Fibroblast of upper back skin (primary cell): ENCODE data around the gene RSPO3.
A peak's percentile ranks its signal among the peaks of the same experiment; 100 is the strongest.

Experiments used
- DNase-seq: peaks from one replicate; pipeline ENCODE4 v3.0.0-alpha.2; 2013

RSPO3 gene

GRCh38 chr6:127114214-127114760 lies 4.2 kb upstream of the RSPO3 start:
- DNase-seq, result no peak

- DNase-seq, result peak; percentile 74
Observed at GRCh38 chr6:127115084-127115655, 3.3 kb upstream of the RSPO3 start.

- DNase-seq, result no peak
Observed at GRCh38 chr6:127115746-127116145, 2.7 kb upstream of the RSPO3 start.

- DNase-seq, result no peak
Observed at GRCh38 chr6:127117979-127118297, 533 bp upstream of the RSPO3 start.

GRCh38 chr6:127119102-127120022 lies 891 bp downstream of the RSPO3 start:
- no peak for DNase-seq

- no peak for DNase-seq
Observed at GRCh38 chr6:127120023-127120786, 1.7 kb downstream of the RSPO3 start.

- DNase-seq, result peak; percentile 79
Observed at GRCh38 chr6:127120787-127121636, 2.5 kb downstream of the RSPO3 start.

GRCh38 chr6:127121637-127121960 lies 3.1 kb downstream of the RSPO3 start:
- no peak for DNase-seq

- no peak for DNase-seq
Observed at GRCh38 chr6:127124172-127124571, 5.7 kb downstream of the RSPO3 start.

- no peak for DNase-seq
Observed at GRCh38 chr6:127124680-127125079, 6.2 kb downstream of the RSPO3 start.

- DNase-seq, result no peak
Observed at GRCh38 chr6:127128066-127128465, 9.6 kb downstream of the RSPO3 start.

GRCh38 chr6:127129251-127129650 lies 10.8 kb downstream of the RSPO3 start:
- no peak for DNase-seq

- no peak for DNase-seq
Observed at GRCh38 chr6:127131275-127131674, 12.8 kb downstream of the RSPO3 start.

GRCh38 chr6:127131772-127132376 lies 13.4 kb downstream of the RSPO3 start:
- DNase-seq, result no peak

GRCh38 chr6:127134136-127134535 lies 15.7 kb downstream of the RSPO3 start:
- DNase-seq, result no peak

GRCh38 chr6:127136786-127137185 lies 18.3 kb downstream of the RSPO3 start:
- no peak for DNase-seq

GRCh38 chr6:127146932-127147331 lies 28.5 kb downstream of the RSPO3 start:
- DNase-seq, result peak; percentile 94

GRCh38 chr6:127147534-127147933 lies 29.1 kb downstream of the RSPO3 start:
- no peak for DNase-seq

GRCh38 chr6:127148511-127148910 lies 30.0 kb downstream of the RSPO3 start:
- DNase-seq, result peak; percentile 32

GRCh38 chr6:127154509-127154908 lies 36.0 kb downstream of the RSPO3 start:
- no peak for DNase-seq

- DNase-seq, result no peak
Observed at GRCh38 chr6:127160484-127160883, 42.0 kb downstream of the RSPO3 start.

- no peak for DNase-seq
Observed at GRCh38 chr6:127162836-127163235, 44.4 kb downstream of the RSPO3 start.
